Bronchial epithelial cell (primary cell): Measurements from ENCODE around the gene C1orf53. TPM values are rescaled to one million over a fixed set of nuclear protein-coding genes. Genes with fewer than 3 reads are reported as not detected.
A peak's percentile ranks its signal among the peaks of the same experiment; 100 is the strongest.
"Not testable (repeated sequence)": the region's sequence is repeated elsewhere in the genome, so short reads cannot be mapped to it uniquely, and the experiment has no call there.

Source experiments
- DNase-seq: peaks from one replicate; pipeline ENCODE4 v3.0.0-alpha.2; 2010; ENCODE audit warnings: low read depth
- FAIRE-seq: peaks from 2 replicates; lab custom pipeline; 2011; peaks lifted over from hg19 to GRCh38; lab: Jason Lieb, UNC
- H3K27me3 ChIP-seq: 2 replicates; pipeline ENCODE4 v1.5.1; 2011; ENCODE audit warnings: low read length; ENCODE audit not compliant: control insufficient read depth, insufficient read depth
- H3K36me3 ChIP-seq: 2 replicates; pipeline ENCODE4 v1.5.1; 2011; ENCODE audit warnings: low read length; ENCODE audit not compliant: control insufficient read depth, insufficient read depth
- H3K4me3 ChIP-seq: 2 replicates; pipeline ENCODE4 v1.5.1; 2011; ENCODE audit warnings: mild to moderate bottlenecking, low read depth, low read length, control low read depth
- CTCF ChIP-seq: IDR thresholded peaks from 2 replicates; pipeline ENCODE4 v1.5.1; 2011; ENCODE audit warnings: mild to moderate bottlenecking, moderate library complexity, low read length, control low read depth, inconsistent platforms; ENCODE audit not compliant: insufficient read depth, severe bottlenecking
- total RNA-seq: library from RNA; depleted of rRNA; stranded (reverse); fragments of >200 nt; gene quantifications from 2 replicates; pipeline ENCODE4 v1.2.1, GENCODE V29; 2014

C1orf53 gene
- total RNA-seq, 1 donor from 2014 or later = 0.79 TPM

DNA sequence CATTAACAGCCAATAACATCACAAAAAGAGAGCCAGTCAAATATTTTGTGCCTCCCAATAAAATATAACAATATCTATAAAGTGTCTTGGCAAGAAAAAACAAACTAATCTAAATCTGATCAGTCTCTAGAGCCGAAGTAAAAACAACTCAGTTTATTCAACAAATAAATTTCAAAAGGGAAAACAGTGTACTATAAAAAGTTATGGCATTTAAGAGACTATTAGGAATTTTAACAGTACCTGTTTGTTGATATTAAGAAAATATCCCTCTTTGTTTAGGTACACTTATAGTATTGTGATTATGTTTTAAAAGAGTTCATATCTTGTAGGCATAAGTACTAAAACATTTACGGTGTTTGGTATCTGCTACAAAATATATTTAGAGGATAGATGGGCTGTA, 36.6 kb upstream of the C1orf53 start:
- no peak for DNase-seq
- no peak for TF ChIP-seq CTCF
- no peaks in the 10 kb centered on the region for H3K27me3 ChIP-seq
- H3K36me3 ChIP-seq = no peaks in the 10 kb centered on the region
- FAIRE-seq = no peak
- no peak overlapping the region for H3K4me3 ChIP-seq

- no peak overlapping the region for H3K4me3 ChIP-seq
- H3K36me3 ChIP-seq = no peaks in the 10 kb centered on the region
- no peaks in the 10 kb centered on the region for H3K27me3 ChIP-seq
- peak; percentile 85 for TF ChIP-seq CTCF
- peak; percentile 69 for DNase-seq
- no peak for FAIRE-seq
Observed at GRCh38 chr1:197868751-197869489, 33.5 kb upstream of the C1orf53 start.

- no peak for TF ChIP-seq CTCF
- FAIRE-seq = no peak
- Histone ChIP-seq H3K36me3 (no peaks in the 10 kb centered on the region), H3K4me3 (no peak overlapping the region), H3K27me3 (no peaks in the 10 kb centered on the region)
- no peak for DNase-seq
Observed at GRCh38 chr1:197869490-197870077, 32.8 kb upstream of the C1orf53 start.

- Histone ChIP-seq H3K4me3 (no peak overlapping the region), H3K36me3 (no peaks in the 10 kb centered on the region), H3K27me3 (no peaks in the 10 kb centered on the region)
- FAIRE-seq = no peak
- no peak for TF ChIP-seq CTCF
- DNase-seq = no peak
Observed at GRCh38 chr1:197876894-197877293, 25.5 kb upstream of the C1orf53 start.

GRCh38 chr1:197880385-197880784, 22.0 kb upstream of the C1orf53 start:
- not testable (repeated sequence) for H3K27me3 ChIP-seq, DNase-seq, H3K36me3 ChIP-seq, FAIRE-seq, H3K4me3 ChIP-seq

DNA sequence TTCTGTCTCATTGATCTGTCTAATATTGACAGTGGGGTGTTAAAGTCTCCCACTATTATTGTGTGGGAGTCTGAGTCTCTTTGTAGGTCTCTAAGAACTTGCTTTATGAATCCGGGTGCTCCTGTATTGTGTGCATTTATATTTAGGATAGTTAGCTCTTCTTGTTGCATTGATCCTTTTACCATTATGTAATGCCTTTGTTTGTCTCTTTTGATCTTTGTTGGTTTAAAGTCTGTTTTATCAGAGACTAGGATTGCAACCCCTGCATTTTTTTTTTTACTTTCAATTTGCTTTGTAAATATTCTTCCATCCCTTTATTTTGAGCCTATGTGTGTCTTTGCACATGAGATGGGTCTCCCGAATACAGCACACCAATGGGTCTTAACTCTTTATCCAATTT, 20.2 kb upstream of the C1orf53 start:
- H3K27me3 ChIP-seq, FAIRE-seq, DNase-seq, H3K4me3 ChIP-seq, H3K36me3 ChIP-seq: not testable (repeated sequence)
